8988T (cell line): ENCODE results near the gene NPY4R2.
"Not testable (repeated sequence)": the region's sequence is repeated elsewhere in the genome, so short reads cannot be mapped to it uniquely, and the experiment has no call there.

Experiments
- DNase-seq: peaks from one replicate; pipeline ENCODE4 v3.0.0; 2011

The NPY4R2 gene, protein sequence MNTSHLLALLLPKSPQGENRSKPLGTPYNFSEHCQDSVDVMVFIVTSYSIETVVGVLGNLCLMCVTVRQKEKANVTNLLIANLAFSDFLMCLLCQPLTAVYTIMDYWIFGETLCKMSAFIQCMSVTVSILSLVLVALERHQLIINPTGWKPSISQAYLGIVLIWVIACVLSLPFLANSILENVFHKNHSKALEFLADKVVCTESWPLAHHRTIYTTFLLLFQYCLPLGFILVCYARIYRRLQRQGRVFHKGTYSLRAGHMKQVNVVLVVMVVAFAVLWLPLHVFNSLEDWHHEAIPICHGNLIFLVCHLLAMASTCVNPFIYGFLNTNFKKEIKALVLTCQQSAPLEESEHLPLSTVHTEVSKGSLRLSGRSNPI

DNA sequence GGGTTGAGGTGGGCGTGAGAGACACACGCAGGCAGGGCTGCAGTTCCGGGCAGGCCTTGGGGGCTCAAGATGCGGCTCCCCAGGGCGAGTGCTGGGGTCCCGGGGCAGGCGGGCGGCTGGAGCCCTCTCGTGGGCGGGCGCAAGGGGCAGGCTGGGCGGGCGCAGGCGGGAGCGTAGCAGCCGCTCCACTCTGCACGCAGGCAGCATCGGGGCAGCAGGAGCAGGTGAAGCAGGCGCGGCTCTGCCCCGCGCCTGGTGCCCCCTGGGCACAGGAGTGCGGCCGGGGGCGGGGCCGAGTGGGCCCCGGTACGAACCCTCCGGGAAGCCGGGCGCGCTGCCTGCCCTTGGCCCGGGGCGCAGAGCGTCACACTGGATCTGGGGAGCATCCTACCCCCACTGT is at the start of gene NPY4R2:
Gene NPY4R2, plus strand, starts transcription at position 188 of the 400 bp plus-strand sequence. CDS start 3,326 bp downstream, outside the sequence.
- DNase-seq = not testable (repeated sequence)

DNA sequence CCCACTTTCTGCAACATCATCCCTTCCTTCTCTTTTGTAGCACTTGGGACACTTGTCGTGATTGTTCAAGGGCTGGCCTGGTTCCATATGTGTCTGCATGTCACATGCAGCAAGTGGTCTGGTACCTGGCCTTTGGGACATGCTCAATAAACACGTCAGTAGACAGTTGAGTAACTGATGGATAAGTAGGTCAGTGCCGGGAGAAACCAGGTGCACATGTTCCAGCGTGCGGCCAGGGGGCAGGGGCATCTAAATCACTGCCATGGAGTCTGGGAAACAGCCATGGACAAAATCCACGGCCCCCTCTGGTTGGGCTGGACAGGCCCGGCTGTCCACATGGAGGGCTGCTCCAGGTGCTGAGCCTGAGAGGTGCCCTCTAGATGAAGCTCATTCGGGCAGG is 47.6 kb upstream of the NPY4R2 start:
- DNase-seq = not testable (repeated sequence)

DNA sequence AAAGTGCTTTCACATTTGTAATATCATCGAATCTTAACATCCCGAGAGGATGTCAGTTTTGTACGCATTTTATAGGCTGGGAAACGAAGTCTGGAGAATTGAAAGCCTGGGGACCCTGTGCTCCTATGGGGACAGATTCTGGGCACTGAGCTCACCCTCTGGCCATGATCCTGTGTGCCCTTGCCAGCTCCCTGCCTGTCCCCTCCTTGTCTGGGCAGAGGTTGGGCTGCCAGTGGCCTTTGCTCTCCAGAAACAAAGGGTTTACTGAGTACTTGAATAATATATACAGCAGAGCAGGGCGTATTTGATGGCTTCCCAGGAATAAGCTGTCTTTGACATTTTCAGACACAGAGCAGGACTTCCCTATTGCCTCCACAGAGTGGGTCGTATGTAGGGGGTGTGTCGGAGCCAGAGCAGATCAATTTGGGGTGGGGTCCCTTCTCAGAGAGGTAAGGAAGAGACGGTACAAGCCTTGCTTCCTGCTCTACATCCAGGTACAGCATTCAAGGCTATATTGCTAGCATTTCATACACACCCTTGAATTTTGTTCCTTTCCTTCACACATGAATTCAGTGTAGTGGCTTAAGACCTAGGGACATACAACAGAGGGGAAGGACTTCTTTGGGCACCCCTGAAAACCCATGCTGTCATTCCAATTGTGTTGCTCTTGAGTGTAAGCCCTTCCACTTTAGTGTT is 46.8 kb upstream of the NPY4R2 start:
- not testable (repeated sequence) for DNase-seq

DNA sequence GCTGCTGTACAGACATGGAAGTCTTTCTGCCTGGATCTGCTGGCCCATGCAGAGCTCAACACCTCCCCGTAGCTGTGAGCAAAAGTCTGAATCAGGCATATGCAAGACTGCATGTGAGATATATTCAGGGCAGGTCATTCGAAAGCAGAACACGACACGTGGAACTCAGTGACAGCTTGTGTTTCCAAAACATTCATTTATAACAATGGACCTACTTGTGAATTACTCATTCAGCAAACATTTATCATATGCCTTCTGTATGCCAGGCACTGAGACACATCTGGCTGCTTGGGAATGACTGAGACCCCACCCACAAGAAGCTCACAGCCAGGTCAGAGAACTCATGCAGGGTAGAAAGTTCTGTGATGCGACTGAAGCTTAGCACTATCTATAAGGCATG is 46.2 kb upstream of the NPY4R2 start:
- DNase-seq = not testable (repeated sequence)

DNA sequence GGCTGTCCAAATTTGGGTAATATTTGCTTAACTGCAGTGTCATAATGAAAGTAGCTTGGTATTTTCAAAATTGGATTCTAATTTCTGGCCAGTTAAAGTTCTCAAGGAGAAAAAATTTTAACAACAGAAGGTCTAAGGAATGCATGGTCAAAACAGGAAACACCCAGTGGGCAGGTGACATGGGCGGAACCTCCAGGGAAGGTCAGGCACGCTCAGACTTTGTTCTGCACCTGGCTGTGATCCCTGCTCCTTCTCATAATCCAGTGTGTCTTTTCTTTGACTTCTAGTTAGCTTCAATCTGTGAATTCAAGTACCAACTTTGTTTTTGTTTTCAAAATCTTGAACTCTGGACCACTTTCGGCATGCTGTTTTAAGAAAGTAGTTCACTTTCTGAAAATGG is 34.2 kb upstream of the NPY4R2 start:
- DNase-seq = not testable (repeated sequence)

DNA sequence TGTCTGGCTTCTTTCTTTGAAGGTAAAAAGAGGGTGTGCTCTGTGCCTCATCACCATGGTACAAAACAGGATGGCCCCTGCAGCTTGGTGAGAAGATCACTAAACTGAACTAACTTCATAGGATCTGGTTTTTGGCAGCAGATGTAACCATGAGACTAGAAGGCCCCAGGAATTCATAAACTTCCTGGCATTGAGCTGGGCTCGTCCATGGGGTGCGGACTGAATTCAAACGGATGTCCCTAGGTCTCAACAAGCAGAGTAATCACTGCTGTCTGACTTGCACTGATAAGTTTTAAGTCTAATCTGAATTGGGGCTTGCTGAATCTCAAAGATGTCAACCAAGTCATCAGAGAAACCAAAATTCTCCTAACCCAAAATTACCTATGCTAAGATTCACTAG is 33.5 kb upstream of the NPY4R2 start:
- DNase-seq = not testable (repeated sequence)

DNA sequence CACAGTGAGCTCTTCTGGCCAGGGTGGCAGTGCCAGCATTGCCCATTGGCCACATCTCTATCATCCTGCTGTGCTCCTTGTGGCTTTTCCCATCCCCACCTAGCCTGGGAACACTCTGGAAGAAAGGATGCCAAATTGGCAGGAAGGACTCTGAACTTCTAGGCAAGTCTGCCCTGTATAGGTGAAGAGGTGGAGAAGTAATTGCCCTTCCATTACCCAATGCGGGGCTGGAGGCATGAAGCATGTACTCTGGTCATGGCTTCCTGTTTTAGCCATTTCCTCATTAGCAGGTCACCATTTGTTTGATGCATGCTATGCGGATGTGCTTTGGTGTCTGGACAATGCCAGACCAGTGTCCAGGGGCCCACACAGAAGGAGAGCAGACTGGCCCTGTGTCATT is 32.1 kb upstream of the NPY4R2 start:
- DNase-seq = not testable (repeated sequence)

DNA sequence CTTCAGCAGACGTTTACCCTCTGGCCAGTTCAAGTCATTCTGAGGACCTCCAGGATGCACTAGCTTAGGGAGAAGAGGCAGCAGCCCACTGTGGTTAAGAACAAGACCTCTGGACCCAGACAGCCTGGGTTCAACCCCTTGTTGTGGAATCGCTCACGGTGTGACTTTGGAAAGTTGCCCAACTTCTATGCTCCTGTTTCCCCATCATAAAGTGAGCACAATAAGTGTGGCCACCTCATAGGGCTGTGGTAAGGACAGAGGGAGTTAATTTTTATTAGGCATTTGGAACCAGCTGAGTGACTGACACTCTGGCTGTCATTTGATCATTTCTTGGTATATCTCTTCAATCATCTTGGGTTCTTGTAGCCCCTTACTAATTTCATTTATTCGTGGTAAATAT is 31.6 kb upstream of the NPY4R2 start:
- DNase-seq = not testable (repeated sequence)

DNA sequence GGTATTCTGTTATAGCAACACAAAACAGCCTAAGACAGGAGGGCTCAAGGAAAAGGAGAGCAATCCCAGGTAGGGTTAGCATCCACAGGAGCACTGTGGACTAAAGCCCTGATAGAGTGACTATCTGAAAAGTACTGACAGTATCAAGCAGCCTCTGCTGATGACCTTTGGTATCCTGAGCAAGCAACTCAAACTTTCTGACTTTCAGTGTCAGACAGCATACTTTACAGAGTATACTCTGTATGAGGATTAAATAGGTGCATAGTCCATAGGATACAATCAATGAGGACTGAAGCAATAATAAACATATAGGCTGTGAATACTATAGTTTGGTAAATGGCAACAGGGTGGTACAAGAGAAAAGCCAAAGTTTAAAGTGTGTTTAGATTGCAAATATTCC is 27.7 kb upstream of the NPY4R2 start:
- not testable (repeated sequence) for DNase-seq

DNA sequence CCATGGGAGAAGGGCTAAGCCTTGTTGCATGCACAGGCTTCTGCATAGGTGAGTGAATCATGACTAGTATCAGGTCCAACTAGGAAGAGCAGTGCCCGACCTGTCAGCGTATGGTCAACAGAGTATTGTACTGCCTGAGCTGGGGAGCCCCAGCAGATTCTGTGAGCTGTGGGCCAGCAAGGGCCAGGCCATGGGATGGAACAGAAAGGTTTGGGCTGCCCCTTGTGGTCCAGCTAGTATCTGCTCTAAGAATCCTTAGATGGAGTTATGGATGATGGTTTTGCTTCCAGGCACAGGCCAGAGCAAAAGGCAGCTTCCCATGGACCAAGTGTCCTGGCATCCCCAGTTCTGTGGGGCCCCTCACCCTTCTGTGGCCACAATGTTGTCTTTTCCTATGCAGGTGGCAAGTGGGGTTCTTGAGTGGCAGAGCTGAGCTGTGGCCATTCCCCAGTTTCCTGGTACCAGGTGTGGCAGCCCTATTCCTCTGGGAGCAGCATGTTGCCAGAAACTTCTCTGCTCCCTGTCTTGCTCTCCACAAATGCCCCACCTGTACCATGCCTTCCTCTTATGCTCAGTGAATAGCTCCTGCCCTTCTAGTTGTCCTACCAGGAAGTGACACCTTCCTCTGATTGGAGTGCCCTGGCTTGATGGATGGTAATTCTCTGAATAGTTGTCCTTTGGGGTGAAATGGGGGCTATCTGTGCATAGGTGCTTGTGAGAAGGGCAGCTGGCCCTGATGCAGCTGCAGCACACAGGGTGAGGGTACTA is 25.8 kb upstream of the NPY4R2 start:
- not testable (repeated sequence) for DNase-seq

DNA sequence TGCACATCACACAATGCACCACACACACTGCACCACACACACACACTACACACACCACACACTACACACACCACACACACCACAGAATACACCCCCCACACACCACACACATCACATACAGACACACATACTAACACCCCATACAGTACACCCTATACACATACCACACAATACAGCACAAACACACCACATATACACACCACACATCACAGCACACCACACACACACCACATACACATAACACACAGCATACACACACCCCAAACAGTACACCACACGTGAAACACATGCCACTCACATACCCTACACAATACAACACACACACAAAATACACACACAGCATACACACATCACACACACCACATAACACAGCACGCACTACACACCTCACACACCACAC is 23.9 kb upstream of the NPY4R2 start:
- not testable (repeated sequence) for DNase-seq

DNA sequence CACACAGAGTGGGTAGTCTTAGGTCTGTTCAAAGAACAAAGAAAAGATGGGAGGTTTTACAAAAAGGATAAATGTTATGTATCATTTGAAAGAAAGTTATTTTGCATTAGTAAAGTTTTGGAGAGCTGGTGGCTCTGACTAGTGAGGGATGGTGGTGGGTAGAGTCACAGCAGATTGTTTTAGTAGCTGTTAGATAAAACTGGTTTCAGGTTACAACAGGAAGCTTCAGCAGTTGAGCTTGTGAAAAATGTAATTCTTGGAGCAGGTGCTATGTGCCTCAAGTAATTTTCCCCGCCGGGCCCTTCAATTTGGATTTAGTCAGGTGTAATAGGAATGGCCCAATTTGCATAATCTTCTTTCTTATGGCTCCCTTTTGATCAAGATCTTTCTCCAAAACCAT is 20.6 kb upstream of the NPY4R2 start:
- not testable (repeated sequence) for DNase-seq

DNA sequence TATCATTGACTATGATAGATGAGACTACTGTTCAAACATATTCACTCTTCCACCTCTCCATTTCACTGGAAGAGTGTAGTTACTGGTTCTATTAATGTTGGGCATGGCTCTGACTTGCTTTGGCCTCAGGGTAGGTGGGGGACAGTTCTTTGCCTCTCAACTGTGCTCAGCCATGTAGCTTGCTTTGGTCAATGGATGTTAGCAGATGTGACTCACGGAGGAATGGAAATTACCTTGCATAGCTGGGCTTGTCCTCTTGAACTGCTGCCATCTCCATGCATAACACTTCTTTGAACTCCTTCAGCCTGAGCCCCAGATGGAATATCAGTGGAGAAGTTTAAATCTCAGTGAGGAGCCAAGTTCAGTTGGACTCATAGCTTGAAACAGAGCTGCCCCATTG is 9.1 kb upstream of the NPY4R2 start:
- DNase-seq = not testable (repeated sequence)

DNA sequence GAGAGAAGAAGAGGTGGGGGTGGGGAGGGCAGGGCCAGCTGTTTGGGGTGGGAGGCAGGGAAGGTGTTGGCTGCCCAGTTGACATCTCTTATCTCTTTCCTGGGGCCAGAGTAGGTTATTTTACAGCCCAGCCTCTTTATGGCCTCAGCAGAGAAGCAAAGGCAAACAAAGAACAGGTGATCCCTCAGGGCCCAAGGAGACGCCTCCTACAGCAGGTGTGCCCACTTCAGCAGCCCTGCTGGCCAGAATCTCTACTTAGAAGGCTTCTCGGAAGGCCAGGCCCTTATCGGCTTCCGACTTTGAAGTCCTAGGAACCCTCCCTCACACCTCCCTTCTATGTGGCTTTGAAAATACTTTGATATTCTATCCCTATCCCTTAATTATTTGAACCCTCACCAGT is 8.0 kb upstream of the NPY4R2 start:
- DNase-seq = not testable (repeated sequence)

DNA sequence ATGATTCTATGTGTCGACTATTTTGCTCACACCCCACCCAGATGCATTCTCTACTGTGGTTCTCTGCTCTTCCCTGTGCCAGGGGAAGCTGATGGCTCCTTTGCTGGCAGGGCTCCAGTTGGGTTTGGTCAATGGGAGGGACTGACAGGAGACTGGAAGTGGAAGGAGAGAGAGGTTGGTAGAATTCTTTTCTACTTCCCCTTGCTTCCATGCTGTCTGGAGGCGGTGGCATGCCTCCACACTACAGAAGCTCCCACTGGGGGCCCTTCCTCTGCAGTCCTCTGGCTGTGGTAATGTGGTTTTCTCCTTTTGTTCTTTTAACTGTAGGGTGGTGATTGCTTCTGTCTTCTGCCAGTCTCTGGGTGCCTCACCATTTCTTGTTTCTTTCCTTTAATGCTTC is 4.4 kb upstream of the NPY4R2 start:
- not testable (repeated sequence) for DNase-seq

DNA sequence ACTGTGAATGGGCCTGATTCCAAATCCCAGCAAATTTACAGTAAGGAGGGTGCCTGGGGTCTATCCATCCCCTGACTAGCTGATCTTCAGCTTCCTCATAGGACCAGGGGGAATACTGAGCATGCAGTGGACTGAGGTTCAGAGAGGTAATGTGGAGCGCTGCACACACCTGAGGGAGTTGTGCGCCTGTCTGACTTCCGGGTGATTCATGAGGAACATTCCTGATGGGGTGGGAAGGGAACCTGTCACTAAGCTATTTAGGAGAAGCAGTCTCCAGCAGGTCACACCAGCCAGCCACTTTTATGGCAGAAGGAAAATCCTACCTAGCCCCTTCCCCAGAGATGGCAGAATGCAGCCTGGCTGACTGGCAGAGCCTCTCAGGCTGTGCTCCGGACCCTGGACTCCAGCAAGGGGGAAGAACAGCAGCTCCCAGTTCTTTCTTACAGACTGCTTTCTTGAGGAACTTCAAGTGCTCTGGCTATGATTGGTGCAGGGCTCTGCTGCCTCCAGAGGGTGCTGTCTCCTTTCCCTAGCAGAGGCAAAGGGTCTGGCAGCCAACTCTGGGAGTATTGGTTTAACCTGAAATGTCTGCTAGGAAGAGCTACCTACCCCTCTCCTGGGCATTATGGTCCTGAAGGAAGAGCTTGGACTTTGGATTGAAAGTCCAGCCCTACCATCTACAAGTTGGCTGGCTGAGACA is 2.5 kb upstream of the NPY4R2 start:
- not testable (repeated sequence) for DNase-seq

DNA sequence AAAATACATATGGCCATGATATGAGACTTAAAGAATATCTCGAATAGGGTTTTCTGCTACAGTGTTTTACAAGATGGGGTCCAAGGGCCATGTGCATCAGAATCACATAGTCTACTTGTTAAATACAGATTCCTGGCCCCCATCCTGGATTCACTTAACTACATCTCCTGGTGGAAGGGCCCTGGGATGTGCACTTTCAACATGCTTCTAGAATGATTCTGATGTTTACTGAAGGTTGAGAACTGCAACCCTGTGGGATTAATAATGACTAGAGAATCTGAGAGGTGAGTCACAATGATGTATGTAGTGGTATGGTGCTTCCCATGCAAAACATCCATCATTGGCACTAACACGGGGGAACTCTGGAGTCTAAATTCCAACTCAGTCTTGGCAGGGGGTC is 2.1 kb downstream of the NPY4R2 start:
- not testable (repeated sequence) for DNase-seq

DNA sequence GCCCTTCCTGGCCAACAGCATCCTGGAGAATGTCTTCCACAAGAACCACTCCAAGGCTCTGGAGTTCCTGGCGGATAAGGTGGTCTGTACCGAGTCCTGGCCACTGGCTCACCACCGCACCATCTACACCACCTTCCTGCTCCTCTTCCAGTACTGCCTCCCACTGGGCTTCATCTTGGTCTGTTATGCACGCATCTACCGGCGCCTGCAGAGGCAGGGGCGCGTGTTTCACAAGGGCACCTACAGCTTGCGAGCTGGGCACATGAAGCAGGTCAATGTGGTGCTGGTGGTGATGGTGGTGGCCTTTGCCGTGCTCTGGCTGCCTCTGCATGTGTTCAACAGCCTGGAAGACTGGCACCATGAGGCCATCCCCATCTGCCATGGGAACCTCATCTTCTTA is 4.0 kb downstream of the NPY4R2 start:
- not testable (repeated sequence) for DNase-seq

DNA sequence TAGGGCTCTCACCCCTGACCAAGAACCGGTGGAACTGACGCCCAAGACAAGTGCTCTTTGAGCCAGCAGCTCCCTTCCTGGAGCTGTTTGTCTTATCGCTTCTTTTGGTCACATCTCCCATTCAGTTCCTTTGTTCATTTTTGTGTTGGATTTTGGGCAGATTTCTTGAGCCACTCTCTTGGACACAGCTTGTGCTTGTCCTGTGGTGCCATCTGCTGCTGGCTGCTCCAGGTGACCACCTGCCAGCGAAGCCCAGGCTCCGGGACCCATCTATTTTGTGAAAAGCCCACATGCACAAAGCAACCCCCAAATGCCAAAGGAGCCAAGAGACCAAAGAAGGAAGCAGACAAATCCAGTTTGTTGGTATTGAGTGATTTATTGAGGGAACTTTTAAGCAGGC is 6.2 kb downstream of the NPY4R2 start:
- not testable (repeated sequence) for DNase-seq

DNA sequence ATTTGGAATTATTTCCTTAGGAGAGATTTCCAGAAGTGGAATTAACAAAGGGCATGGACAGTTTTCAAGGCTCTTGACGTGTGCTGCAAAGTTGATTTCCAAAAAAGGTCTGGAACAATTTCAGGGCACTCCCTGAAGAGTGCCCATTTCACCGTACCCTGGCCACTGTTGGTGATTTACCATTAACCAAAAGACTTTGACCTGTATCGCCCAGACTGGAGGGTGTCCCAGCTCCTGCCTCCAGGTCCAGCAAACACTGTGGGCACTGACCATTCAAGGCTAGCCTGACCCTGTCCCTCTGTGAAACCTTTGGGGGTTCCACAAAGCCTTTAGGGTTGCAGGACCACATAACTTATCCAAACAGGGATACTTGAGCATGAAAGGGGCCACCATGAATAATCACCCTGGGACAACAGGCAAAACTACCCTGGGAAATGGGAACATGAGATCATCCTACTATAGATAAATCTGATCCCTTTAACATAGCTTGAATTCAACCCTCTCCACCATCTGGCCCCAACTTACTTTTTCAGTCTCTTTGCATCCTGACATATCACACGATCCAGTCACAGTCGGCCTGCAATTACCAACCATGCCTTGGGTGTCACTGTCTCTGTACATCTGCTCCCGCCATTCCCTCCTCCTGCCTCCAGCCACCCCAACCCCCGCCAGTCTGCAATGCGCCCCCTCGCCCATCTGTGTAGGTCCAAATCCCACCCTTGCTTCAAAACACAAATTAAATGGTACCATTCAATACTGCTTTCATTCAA is 8.9 kb downstream of the NPY4R2 start:
- not testable (repeated sequence) for DNase-seq

DNA sequence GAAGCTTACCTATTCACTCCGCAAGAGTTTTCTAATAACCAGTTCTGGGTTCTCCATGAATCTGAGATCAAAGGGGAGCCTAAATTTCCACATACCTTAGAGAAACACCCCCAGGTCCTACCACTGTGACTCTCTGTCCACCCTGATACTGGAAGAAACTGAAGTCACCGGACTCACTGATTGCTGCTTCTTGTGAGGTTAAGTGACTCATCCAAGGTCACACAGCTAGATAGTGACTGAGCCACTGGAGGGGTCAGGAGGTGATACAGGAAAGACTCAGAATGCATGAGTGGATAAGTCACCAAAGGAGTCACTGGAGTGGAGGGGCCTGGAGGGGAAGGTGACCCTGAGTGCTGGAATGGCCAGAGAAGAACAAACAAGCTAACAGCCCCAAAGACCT is 9.8 kb downstream of the NPY4R2 start:
- DNase-seq = not testable (repeated sequence)

DNA sequence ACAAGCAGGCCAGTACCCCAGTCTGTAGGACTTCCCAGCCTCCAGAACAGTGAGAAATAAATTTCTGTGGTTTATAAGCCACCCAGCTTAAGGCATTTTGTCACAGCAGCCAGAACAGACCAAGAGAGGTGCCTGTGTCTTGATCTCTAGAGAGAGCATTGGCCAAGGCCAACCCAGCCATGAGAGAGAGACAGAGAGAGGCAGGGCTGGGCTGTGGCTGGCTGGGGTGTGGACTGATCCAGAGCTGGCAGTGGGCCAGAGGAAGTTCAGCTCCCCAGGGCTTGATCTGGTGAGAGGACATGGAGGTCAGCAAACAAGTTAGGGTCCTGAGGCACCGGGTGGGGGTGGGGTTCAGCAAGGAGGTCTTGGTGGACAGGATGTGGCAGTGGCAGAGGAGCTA is 14.4 kb downstream of the NPY4R2 start:
- not testable (repeated sequence) for DNase-seq
